CD4-positive, alpha-beta T cell treated with Interleukin-15 for 1 hour (primary cell): Measurements from ENCODE around the gene SPAG5.
"Not testable (repeated sequence)": the region's sequence is repeated elsewhere in the genome, so short reads cannot be mapped to it uniquely, and the experiment has no call there.

Source experiments
- DNase-seq: peaks from one replicate; pipeline ENCODE4 v3.0.0-alpha.2; 2020

The SPAG5 gene

GRCh38 chr17:28599311-28600184, 723 bp upstream of the SPAG5 start:
- DNase-seq = peak; percentile 64

- no peak for DNase-seq
These were observed 436 bp downstream of the SPAG5 start for GRCh38 chr17:28598389-28598788.

- no peak for DNase-seq
These were observed 1.0 kb downstream of the SPAG5 start for GRCh38 chr17:28597606-28598383.

- no peak for DNase-seq
These were observed 6.6 kb downstream of the SPAG5 start for GRCh38 chr17:28592260-28592659.

GRCh38 chr17:28585851-28586250, 13.0 kb downstream of the SPAG5 start:
- DNase-seq = no peak

- DNase-seq = no peak
These were observed 14.4 kb downstream of the SPAG5 start for GRCh38 chr17:28584434-28584833.

GRCh38 chr17:28582513-28582912, 16.3 kb downstream of the SPAG5 start:
- no peak for DNase-seq

GRCh38 chr17:28580959-28581358, 17.9 kb downstream of the SPAG5 start:
- no peak for DNase-seq

GRCh38 chr17:28579526-28579925, 19.3 kb downstream of the SPAG5 start:
- DNase-seq = no peak

GRCh38 chr17:28578246-28579195, 20.3 kb downstream of the SPAG5 start:
- no peak for DNase-seq

GRCh38 chr17:28577466-28577824, 21.4 kb downstream of the SPAG5 start:
- no peak for DNase-seq

- DNase-seq = peak; percentile 98
These were observed 21.9 kb downstream of the SPAG5 start, which contains the start of gene ALDOC for GRCh38 chr17:28576758-28577465. Gene ALDOC (minus strand): TSS chr17:28576895. CDS start chr17:28575532, 1,363 bp downstream.

GRCh38 chr17:28576016-28576415, 22.8 kb downstream of the SPAG5 start:
- DNase-seq = not testable (repeated sequence)

- no peak for DNase-seq
These were observed 23.6 kb downstream of the SPAG5 start for GRCh38 chr17:28575126-28575795.

GRCh38 chr17:28574526-28574925, 24.3 kb downstream of the SPAG5 start:
- no peak for DNase-seq

- no peak for DNase-seq
These were observed 24.8 kb downstream of the SPAG5 start for GRCh38 chr17:28573966-28574480.

GRCh38 chr17:28573521-28573920, 25.3 kb downstream of the SPAG5 start:
- DNase-seq = no peak

- DNase-seq = no peak
These were observed 25.8 kb downstream of the SPAG5 start for GRCh38 chr17:28573040-28573380.

- no peak for DNase-seq
These were observed 26.4 kb downstream of the SPAG5 start for GRCh38 chr17:28572259-28573039.

GRCh38 chr17:28571361-28572122, 27.3 kb downstream of the SPAG5 start, which contains the start of gene PIGS:
Gene PIGS (minus strand): TSS chr17:28571524. CDS start chr17:28571496, 28 bp downstream.
- peak; percentile 89 for DNase-seq
